Measurements from ENCODE around the gene KDR. TPM values are rescaled to one million over a fixed set of nuclear protein-coding genes. Genes with fewer than 3 reads are reported as not detected.
A peak's percentile ranks its signal among the peaks of the same experiment; 100 is the strongest.

KDR gene
- total RNA-seq, 1 donor from 2014 or later = 19.4 TPM

GRCh38 chr4:55083735-55084134 lies 41.7 kb downstream of the KDR start:
- DNase-seq (ENCODE audit: extremely low spot score in 2 of 2) = no peak
- Histone ChIP-seq H3K27ac (no peak overlapping the region), H3K36me3 (no peaks in the 10 kb centered on the region), H3K27me3 (no peaks in the 10 kb centered on the region), H3K4me1 (peaks cover 8% of the 10 kb centered on the region), H3K4me3 (no peak overlapping the region), H3K9me3 (no peaks in the 10 kb centered on the region)
- intact Hi-C loops (cut with DNase I) = no loop called here
- TF ChIP-seq CTCF (IDR thresholded peaks at IDR 0.05) (no peak), POLR2AphosphoS5 (IDR thresholded peaks at IDR 0.05; ENCODE audit: insufficient read depth in 1 of 2, low read depth in 1 of 2) (no peak), POLR2A (IDR thresholded peaks at IDR 0.05) (no peak)

- H3K36me3 ChIP-seq = no peaks in the 10 kb centered on the region
- intact Hi-C loops (cut with DNase I) = no loop called here
- no peaks in the 10 kb centered on the region for H3K9me3 ChIP-seq
- no peak overlapping the region for H3K27ac ChIP-seq
- no peak overlapping the region for H3K4me3 ChIP-seq
- TF ChIP-seq POLR2AphosphoS5 (IDR thresholded peaks at IDR 0.05; ENCODE audit: insufficient read depth in 1 of 2, low read depth in 1 of 2) = no peak
- no peak for TF ChIP-seq CTCF (IDR thresholded peaks at IDR 0.05)
- no peak for TF ChIP-seq POLR2A (IDR thresholded peaks at IDR 0.05)
- no peaks in the 10 kb centered on the region for H3K27me3 ChIP-seq
- DNase-seq (ENCODE audit: extremely low spot score in 2 of 2) = no peak
- H3K4me1 ChIP-seq = peaks cover 8% of the 10 kb centered on the region
Measured at GRCh38 chr4:55082756-55083155, 42.6 kb downstream of the KDR start.

GRCh38 chr4:55080174-55080865 lies 45.1 kb downstream of the KDR start:
- no peak for DNase-seq (ENCODE audit: extremely low spot score in 2 of 2)
- Histone ChIP-seq H3K36me3 (no peaks in the 10 kb centered on the region), H3K27ac (no peak overlapping the region), H3K4me3 (no peak overlapping the region), H3K27me3 (no peaks in the 10 kb centered on the region), H3K4me1 (peaks cover 8% of the 10 kb centered on the region), H3K9me3 (no peaks in the 10 kb centered on the region)
- intact Hi-C loops (cut with DNase I) = no loop called here
- TF ChIP-seq POLR2A (IDR thresholded peaks at IDR 0.05) (no peak), POLR2AphosphoS5 (IDR thresholded peaks at IDR 0.05; ENCODE audit: insufficient read depth in 1 of 2, low read depth in 1 of 2) (no peak), CTCF (IDR thresholded peaks at IDR 0.05) (no peak)

- DNase-seq (ENCODE audit: extremely low spot score in 2 of 2) = no peak
- H3K27ac ChIP-seq = peak overlapping the region; percentile 15
- peaks cover 8% of the 10 kb centered on the region for H3K4me1 ChIP-seq
- H3K4me3 ChIP-seq = no peak overlapping the region
- no peaks in the 10 kb centered on the region for H3K36me3 ChIP-seq
- TF ChIP-seq CTCF (IDR thresholded peaks at IDR 0.05) (no peak), POLR2AphosphoS5 (IDR thresholded peaks at IDR 0.05; ENCODE audit: insufficient read depth in 1 of 2, low read depth in 1 of 2) (no peak), POLR2A (IDR thresholded peaks at IDR 0.05) (no peak)
- no peaks in the 10 kb centered on the region for H3K9me3 ChIP-seq
- intact Hi-C loops (cut with DNase I) = no loop called here
- no peaks in the 10 kb centered on the region for H3K27me3 ChIP-seq
Measured at GRCh38 chr4:55079451-55080173, 45.8 kb downstream of the KDR start.

- no peaks in the 10 kb centered on the region for H3K27me3 ChIP-seq
- intact Hi-C loops (cut with DNase I) = no loop called here
- H3K4me3 ChIP-seq = no peak overlapping the region
- peaks cover 8% of the 10 kb centered on the region for H3K4me1 ChIP-seq
- no peaks in the 10 kb centered on the region for H3K9me3 ChIP-seq
- H3K27ac ChIP-seq = peak overlapping the region; percentile 15
- H3K36me3 ChIP-seq = no peaks in the 10 kb centered on the region
- no peak for DNase-seq (ENCODE audit: extremely low spot score in 2 of 2)
- no peak for TF ChIP-seq POLR2AphosphoS5 (IDR thresholded peaks at IDR 0.05; ENCODE audit: insufficient read depth in 1 of 2, low read depth in 1 of 2)
- no peak for TF ChIP-seq CTCF (IDR thresholded peaks at IDR 0.05)
- TF ChIP-seq POLR2A (IDR thresholded peaks at IDR 0.05) = no peak
Measured at GRCh38 chr4:55078987-55079386, 46.4 kb downstream of the KDR start.
